Fibroblast of villous mesenchyme (primary cell): ENCODE measurements around the gene TIAM2. TPM values are rescaled to one million over a fixed set of nuclear protein-coding genes. Genes with fewer than 3 reads are reported as not detected.

Experiments used
- DNase-seq: peaks from one replicate; pipeline ENCODE4 v3.0.0-alpha.2; 2010; ENCODE audit warnings: low read depth
- H3K4me3 ChIP-seq: 2 replicates; pipeline ENCODE4 v1.5.1; 2011; ENCODE audit warnings: low read depth, mild to moderate bottlenecking, low read length
- total RNA-seq: library from RNA; depleted of rRNA; stranded (reverse); fragments of >200 nt; gene quantifications from 2 replicates; pipeline ENCODE4 v1.2.3, GENCODE V29; 2012
- TF ChIP-seq, protein P1 (sequence below): IDR thresholded peaks from 2 replicates; pipeline ENCODE4 v1.5.1; 2012; ENCODE audit warnings: low read depth, mild to moderate bottlenecking, low read length; ENCODE audit not compliant: insufficient read depth

The TIAM2 gene
- total RNA-seq, 1 donor: 8.6 TPM

DNA sequence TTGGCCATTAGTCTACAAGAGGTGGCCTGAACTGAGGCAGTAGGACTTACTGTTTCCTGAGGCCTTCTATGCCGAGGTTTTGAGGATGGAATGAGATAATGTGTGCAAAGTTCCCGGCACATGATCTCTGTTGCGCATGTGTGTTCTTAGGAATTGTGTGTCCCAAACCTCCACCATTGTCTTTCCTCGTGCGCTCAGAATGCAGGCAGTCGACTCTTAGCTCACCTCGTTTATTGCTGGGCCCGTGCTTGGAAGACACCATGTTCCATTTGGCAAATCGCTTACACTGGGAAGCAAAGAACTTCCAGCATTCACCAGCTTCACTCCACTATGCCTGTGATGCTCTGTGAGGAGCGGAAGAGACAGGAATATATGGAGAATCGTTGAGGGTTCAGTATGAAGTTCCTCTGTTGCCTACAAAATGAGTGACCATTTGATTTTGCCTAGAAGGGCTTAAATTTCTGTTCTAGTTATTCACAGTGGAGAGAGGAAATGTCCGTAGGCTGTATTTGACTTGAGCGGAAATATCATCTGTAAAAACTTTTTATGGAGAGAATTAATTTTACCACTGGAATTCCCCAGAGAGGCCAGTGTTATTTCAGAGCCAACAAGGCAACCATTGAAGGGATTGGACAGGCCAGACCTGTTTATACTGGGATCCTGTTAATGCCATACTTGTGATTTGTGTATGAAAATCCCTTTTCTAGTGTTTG, 193.0 kb downstream of the TIAM2 start:
- peak; percentile 87 for DNase-seq
- TF ChIP-seq, protein P1, sequence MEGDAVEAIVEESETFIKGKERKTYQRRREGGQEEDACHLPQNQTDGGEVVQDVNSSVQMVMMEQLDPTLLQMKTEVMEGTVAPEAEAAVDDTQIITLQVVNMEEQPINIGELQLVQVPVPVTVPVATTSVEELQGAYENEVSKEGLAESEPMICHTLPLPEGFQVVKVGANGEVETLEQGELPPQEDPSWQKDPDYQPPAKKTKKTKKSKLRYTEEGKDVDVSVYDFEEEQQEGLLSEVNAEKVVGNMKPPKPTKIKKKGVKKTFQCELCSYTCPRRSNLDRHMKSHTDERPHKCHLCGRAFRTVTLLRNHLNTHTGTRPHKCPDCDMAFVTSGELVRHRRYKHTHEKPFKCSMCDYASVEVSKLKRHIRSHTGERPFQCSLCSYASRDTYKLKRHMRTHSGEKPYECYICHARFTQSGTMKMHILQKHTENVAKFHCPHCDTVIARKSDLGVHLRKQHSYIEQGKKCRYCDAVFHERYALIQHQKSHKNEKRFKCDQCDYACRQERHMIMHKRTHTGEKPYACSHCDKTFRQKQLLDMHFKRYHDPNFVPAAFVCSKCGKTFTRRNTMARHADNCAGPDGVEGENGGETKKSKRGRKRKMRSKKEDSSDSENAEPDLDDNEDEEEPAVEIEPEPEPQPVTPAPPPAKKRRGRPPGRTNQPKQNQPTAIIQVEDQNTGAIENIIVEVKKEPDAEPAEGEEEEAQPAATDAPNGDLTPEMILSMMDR: no peak
- H3K4me3 ChIP-seq: no peak overlapping the region

DNA sequence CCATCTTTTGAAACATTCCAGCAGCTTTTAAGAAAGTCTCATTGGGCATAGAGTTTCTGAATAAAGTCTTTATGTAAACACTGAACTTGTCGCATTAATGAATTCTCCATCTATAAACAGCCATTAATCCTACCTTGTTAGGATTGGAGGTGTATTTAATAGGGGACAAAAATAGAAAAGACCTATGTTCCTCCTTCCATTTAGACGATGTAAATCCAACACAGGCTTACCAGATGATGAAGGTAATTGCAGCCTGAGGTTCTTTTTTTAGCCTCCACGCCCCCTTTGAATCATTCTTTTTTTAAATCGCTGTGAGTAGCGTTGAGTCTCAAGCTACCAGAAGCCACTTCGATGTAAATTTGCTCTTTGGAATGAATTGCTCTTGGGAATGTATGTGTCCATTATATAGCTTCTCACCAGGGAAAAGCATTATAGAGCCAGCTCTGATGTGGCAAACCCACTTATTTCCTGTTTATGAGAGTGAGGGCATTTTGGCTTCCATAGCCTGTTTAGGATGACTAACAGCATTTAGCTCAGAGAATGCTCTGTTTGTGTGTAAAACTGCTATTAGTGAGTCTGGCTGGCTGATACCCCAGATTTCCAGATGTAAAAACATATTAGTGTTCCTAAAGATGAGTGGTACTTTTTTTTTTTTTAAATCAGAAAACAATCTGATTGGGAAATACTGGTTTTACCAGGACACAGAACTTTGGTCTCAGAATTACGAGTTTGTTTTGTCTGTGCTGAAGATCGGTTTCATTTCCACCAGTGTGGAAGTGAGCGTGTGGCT, 193.8 kb downstream of the TIAM2 start:
- H3K4me3 ChIP-seq: peak overlapping the region; percentile 22
- peak; percentile 98 for DNase-seq
- TF ChIP-seq, protein P1: no peak

DNA sequence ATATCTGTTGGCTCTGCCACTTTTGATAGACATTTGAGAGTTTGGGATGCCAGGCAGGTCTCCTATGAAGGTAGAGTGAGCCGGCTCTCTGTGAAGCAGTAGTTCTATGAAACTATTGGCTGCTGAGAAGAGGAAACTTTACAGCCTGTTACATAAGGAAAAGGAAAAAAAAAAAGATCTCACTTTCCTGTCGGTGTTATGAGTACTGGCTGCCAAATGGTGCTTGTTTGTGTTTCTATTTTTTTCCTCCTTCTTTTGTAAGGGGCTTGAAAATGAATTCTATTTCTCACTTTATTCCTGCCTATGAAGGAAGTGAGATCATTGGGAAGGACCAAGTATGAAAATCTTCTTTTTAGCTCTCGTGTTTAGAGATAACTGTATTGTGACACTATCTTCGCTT, 195.6 kb downstream of the TIAM2 start:
- no peak overlapping the region for H3K4me3 ChIP-seq
- TF ChIP-seq, protein P1: no peak
- DNase-seq: peak; percentile 17

DNA sequence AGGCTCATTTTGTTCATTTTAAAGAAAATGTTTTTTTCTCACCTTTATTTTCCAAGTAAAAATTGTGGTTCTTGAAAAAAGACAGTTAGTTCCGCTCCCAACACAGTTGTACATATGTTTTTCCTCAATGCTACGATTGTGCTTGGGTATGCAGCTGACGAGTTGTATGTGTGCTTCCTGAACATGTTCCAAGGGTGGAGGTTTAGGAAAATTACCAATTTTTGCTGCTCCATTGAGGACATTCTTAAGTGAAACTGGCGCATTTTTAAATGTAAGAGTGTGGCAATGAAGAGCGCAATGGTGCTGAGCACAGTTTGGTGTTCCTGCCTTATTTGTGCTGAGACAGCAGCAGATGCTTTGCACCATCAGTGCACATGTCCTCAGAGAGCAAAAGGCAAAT, 198.4 kb downstream of the TIAM2 start:
- no peak overlapping the region for H3K4me3 ChIP-seq
- TF ChIP-seq, protein P1: no peak
- DNase-seq: no peak

DNA sequence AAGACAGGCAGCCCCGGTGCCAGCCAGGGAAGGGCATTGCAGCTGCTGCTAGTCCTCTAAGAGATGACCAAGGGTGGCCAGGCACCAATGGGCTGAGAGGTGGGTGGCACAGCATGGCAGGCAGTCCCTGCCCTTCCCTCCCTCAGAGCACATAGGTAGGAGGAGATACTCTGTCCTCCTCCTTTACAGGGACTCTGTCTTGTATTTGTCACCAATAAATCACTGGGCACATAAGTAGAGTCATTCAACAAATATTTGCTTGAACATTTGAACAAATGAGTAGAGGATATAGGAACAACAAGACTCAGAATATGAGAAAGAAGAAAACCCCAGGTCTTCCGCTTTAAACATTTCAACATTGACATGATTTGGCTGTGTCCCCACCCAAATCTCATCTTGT, 199.3 kb downstream of the TIAM2 start:
- H3K4me3 ChIP-seq: no peak overlapping the region
- TF ChIP-seq, protein P1: no peak

DNA sequence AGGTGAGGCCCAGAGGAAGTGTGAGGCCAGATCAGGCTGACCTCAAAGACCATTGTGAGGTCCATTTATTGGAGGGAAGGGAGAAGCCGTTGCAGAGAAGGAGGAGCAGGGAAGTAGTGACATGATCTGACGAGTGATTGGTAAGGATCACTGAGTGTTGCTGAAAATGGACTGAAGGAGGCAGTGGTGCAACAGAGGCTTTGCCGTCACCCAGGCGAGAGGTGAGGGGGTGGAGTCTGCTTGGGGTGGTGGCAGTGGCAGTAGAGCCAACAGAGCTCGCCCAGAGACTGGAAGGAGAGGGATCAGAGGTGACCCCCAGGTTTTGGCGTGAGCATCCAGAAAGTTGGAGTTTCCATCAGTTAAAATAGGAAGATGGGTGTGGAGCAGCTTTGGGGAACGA, 200.8 kb downstream of the TIAM2 start:
- no peak for DNase-seq
- H3K4me3 ChIP-seq: no peak overlapping the region
- TF ChIP-seq, protein P1: no peak

More for the DNA sequence above, 199.3 kb downstream of the TIAM2 start:
- no peak for DNase-seq

DNA sequence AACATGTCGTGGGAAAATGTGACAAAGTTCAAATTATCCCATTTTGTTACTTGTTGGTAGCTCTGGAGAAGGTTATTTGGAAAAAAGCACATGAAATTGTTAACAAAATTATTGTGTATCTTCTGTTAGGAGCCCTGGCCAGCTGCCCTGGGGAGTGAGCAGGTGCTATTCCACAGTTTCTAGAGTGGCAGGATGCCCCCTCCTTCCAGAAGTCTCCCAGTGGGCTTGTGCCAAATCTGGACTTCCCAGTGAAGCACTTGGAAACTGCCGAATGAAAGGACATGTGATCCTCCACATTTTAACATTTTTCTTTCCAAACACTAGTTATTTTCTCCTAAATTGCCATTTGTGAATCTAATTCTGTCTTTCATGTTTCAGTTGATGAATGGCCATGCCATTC, 201.8 kb downstream of the TIAM2 start:
- H3K4me3 ChIP-seq: no peak overlapping the region
- no peak for DNase-seq
- TF ChIP-seq, protein P1: no peak
